Measurements from ENCODE around the gene PTGES3.
"Not testable (repeated sequence)": the region's sequence is repeated elsewhere in the genome, so short reads cannot be mapped to it uniquely, and the experiment has no call there.

PTGES3 gene

GRCh38 chr12:56657416-56658379 lies 30.4 kb downstream of the PTGES3 start:
- DNase-seq (ENCODE audit: low read depth in 4 of 4, low spot score in 1 of 4): no peak

GRCh38 chr12:56653781-56654180 lies 34.3 kb downstream of the PTGES3 start:
- DNase-seq (ENCODE audit: low read depth in 4 of 4, low spot score in 1 of 4): not testable (repeated sequence)

GRCh38 chr12:56648023-56648422 lies 40.1 kb downstream of the PTGES3 start:
- DNase-seq (ENCODE audit: low read depth in 4 of 4, low spot score in 1 of 4): not testable (repeated sequence)

GRCh38 chr12:56645717-56646446 lies 42.2 kb downstream of the PTGES3 start, which contains the start of gene ATP5F1B:
TSS of gene ATP5F1B (minus strand) at chr12:56645984. CDS start at chr12:56645963, 21 bp downstream.
- DNase-seq (ENCODE audit: low read depth in 4 of 4, low spot score in 1 of 4): peak; percentile 62 to 85 (median 76)

- DNase-seq (ENCODE audit: low read depth in 4 of 4, low spot score in 1 of 4): no peak
Measured at GRCh38 chr12:56645201-56645716, 42.8 kb downstream of the PTGES3 start.

- no peak for DNase-seq (ENCODE audit: low read depth in 4 of 4, low spot score in 1 of 4)
Measured at GRCh38 chr12:56644654-56645053, 43.4 kb downstream of the PTGES3 start.

- no peak for DNase-seq (ENCODE audit: low read depth in 4 of 4, low spot score in 1 of 4)
Measured at GRCh38 chr12:56641219-56641618, 46.9 kb downstream of the PTGES3 start.

GRCh38 chr12:56637621-56638020 lies 50.5 kb downstream of the PTGES3 start:
- DNase-seq (ENCODE audit: low read depth in 4 of 4, low spot score in 1 of 4): no peak

- peak; percentile 67 to 91 (median 83) for DNase-seq (ENCODE audit: low read depth in 4 of 4, low spot score in 1 of 4)
Measured at GRCh38 chr12:56636675-56637540, 51.2 kb downstream of the PTGES3 start.

GRCh38 chr12:56635806-56636674 lies 52.0 kb downstream of the PTGES3 start:
- peak; percentile 67 to 85 (median 73) for DNase-seq (ENCODE audit: low read depth in 4 of 4, low spot score in 1 of 4)

GRCh38 chr12:56634837-56635791 lies 53.0 kb downstream of the PTGES3 start:
- no peak for DNase-seq (ENCODE audit: low read depth in 4 of 4, low spot score in 1 of 4)

GRCh38 chr12:56634242-56634836 lies 53.7 kb downstream of the PTGES3 start:
- DNase-seq (ENCODE audit: low read depth in 4 of 4, low spot score in 1 of 4): no peak

- DNase-seq (ENCODE audit: low read depth in 4 of 4, low spot score in 1 of 4): no peak
Measured at GRCh38 chr12:56633468-56634241, 54.4 kb downstream of the PTGES3 start.

- DNase-seq (ENCODE audit: low read depth in 4 of 4, low spot score in 1 of 4): no peak
Measured at GRCh38 chr12:56632701-56633467, 55.2 kb downstream of the PTGES3 start.

- peak in 1 of 4 experiments; percentile 47 for DNase-seq (ENCODE audit: low read depth in 4 of 4, low spot score in 1 of 4)
Measured at GRCh38 chr12:56631790-56632700, 56.0 kb downstream of the PTGES3 start.
